Mesenchymal stem cell (in vitro differentiated cells and primary cell): ENCODE data around the gene INSYN1.
"Not testable (repeated sequence)": the region's sequence is repeated elsewhere in the genome, so short reads cannot be mapped to it uniquely, and the experiment has no call there.

ENCODE experiments used
- DNase-seq: peaks from one replicate; pipeline ENCODE4 v3.0.0-alpha.2; 2013
- H2AFZ ChIP-seq: one replicate; pipeline ENCODE4 v1.6.1; 2013; ENCODE audit warnings: low read depth, mild to moderate bottlenecking, control low read depth, inconsistent platforms, low read length, moderate library complexity
- H2AK5ac ChIP-seq: 2 replicates; pipeline ENCODE4 v1.6.1; 2013; ENCODE audit warnings: low read length, moderate library complexity, mild to moderate bottlenecking, inconsistent platforms; ENCODE audit not compliant: severe bottlenecking
- H2BK120ac ChIP-seq: one replicate; pipeline ENCODE4 v1.6.1; 2013; ENCODE audit warnings: low read depth, mild to moderate bottlenecking, inconsistent platforms, low read length, moderate library complexity
- H2BK12ac ChIP-seq, 2 experiments: one replicate each; pipeline ENCODE4 v1.6.1; 2013; ENCODE audit warnings: inconsistent platforms in 2 of 2, low read length in 2 of 2, mild to moderate bottlenecking in 2 of 2, moderate library complexity in 2 of 2, control low read depth in 1 of 2
- H2BK15ac ChIP-seq: one replicate; pipeline ENCODE4 v1.6.1; 2013; ENCODE audit warnings: mild to moderate bottlenecking, low read depth, inconsistent platforms; ENCODE audit not compliant: poor library complexity, severe bottlenecking
- H2BK5ac ChIP-seq: 2 replicates; pipeline ENCODE4 v1.6.1; 2013; ENCODE audit warnings: low read depth, mild to moderate bottlenecking, low read length, control low read depth, inconsistent platforms; ENCODE audit not compliant: poor library complexity, severe bottlenecking
- H3K14ac ChIP-seq, 2 experiments: one replicate each; pipeline ENCODE4 v1.6.1; 2013; ENCODE audit warnings: inconsistent platforms in 2 of 2, low read length in 2 of 2, control low read depth in 1 of 2, mild to moderate bottlenecking in 1 of 2, moderate library complexity in 1 of 2
- H3K18ac ChIP-seq, 2 experiments: one replicate each; pipeline ENCODE4 v1.6.1; 2013; ENCODE audit warnings: inconsistent platforms in 2 of 2, low read length in 2 of 2, control low read depth in 1 of 2, low read depth in 1 of 2, mild to moderate bottlenecking in 1 of 2
- H3K23ac ChIP-seq, 2 experiments: one replicate each; pipeline ENCODE4 v1.6.1; 2013; ENCODE audit warnings: inconsistent platforms in 2 of 2, low read length in 2 of 2, mild to moderate bottlenecking in 2 of 2, moderate library complexity in 2 of 2, control low read depth in 1 of 2
- H3K27ac ChIP-seq: 2 replicates; pipeline ENCODE4 v1.5.1; 2013; ENCODE audit warnings: mild to moderate bottlenecking, moderate library complexity, low read length, control low read depth, inconsistent platforms; ENCODE audit not compliant: poor library complexity, severe bottlenecking
- H3K27me3 ChIP-seq, 2 experiments: 2 replicates each; pipeline versions ENCODE4 v1.6.1 to v1.7.0; 2013; ENCODE audit warnings: low read length in 2 of 2, mild to moderate bottlenecking in 2 of 2, moderate library complexity in 2 of 2, control low read depth in 1 of 2, inconsistent platforms in 1 of 2; ENCODE audit not compliant: control insufficient read depth in 1 of 2, insufficient read depth in 1 of 2
- H3K36me3 ChIP-seq, 2 experiments: 2 replicates each; pipeline versions ENCODE4 v1.6.1 to v1.7.0; 2013; ENCODE audit warnings: low read length in 2 of 2, control low read depth in 1 of 2, inconsistent platforms in 1 of 2, low read depth in 1 of 2, mild to moderate bottlenecking in 1 of 2; ENCODE audit not compliant: insufficient read depth in 2 of 2, control insufficient read depth in 1 of 2
- H3K4ac ChIP-seq, 2 experiments: one replicate each; pipeline ENCODE4 v1.6.1; 2013; ENCODE audit warnings: inconsistent platforms in 2 of 2, low read length in 2 of 2, mild to moderate bottlenecking in 2 of 2, moderate library complexity in 2 of 2, control low read depth in 1 of 2, low read depth in 1 of 2
- H3K4me1 ChIP-seq: 2 replicates; pipeline ENCODE4 v1.6.1; 2013; ENCODE audit warnings: low read depth, low read length, control low read depth; ENCODE audit not compliant: control insufficient read depth, insufficient read depth
- H3K4me2 ChIP-seq: 2 replicates; pipeline ENCODE4 v1.6.1; 2013; ENCODE audit warnings: low read length, mild to moderate bottlenecking, inconsistent platforms; ENCODE audit not compliant: poor library complexity, severe bottlenecking
- H3K4me3 ChIP-seq, 2 experiments: 2 replicates each; pipeline versions ENCODE4 v1.5.1 to v1.7.0; 2013; ENCODE audit warnings: low read length in 2 of 2, mild to moderate bottlenecking in 2 of 2, control low read depth in 1 of 2, low read depth in 1 of 2; ENCODE audit not compliant: insufficient read depth in 1 of 2
- H3K79me1 ChIP-seq: replicated peaks from 2 replicates; pipeline ENCODE4 v1.6.1; 2013; ENCODE audit warnings: mild to moderate bottlenecking, control low read depth, low read length, inconsistent platforms; ENCODE audit not compliant: poor library complexity, severe bottlenecking
- H3K9ac ChIP-seq: 2 replicates; pipeline ENCODE4 v1.7.0; 2013; ENCODE audit warnings: mild to moderate bottlenecking, low read length, moderate library complexity
- H3K9me3 ChIP-seq: 2 replicates; pipeline ENCODE4 v1.7.0; 2013; ENCODE audit warnings: mild to moderate bottlenecking, low read length; ENCODE audit not compliant: control insufficient read depth
- H4K8ac ChIP-seq: one replicate; pipeline ENCODE4 v1.6.1; 2013; ENCODE audit warnings: inconsistent platforms, mild to moderate bottlenecking, low read length, moderate library complexity
- H4K91ac ChIP-seq: one replicate; pipeline ENCODE4 v1.6.1; 2013; ENCODE audit warnings: mild to moderate bottlenecking, low read length, inconsistent platforms
- WGBS: methylation state at CpG from one replicate; pipeline ENCODE4 v1.1.7; 2013; ENCODE audit warnings: mixed read lengths; 5-methylcytosine and 5-hydroxymethylcytosine counted together

Gene INSYN1

DNA sequence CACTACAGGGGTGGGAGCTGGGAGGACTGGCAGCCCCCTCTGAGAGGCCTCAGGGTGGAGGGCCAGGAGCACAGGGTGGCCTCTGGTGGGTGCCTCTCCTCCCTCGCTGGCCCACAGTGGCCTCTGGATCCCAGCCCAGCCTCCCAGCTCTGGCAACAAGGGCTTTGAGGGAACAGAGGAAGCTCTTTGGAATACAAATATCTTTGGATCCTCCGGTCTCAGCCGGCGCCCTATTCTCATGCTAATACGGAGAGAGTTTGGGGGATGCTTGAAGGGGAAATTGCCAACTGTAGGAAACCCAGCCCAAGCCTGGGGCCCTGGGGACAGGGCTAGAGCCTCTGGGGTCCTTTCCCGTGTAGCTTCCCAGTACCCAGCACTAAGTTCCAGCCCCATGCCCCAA, 33.4 kb upstream of the INSYN1 start:
- no peak overlapping the region for H2BK120ac ChIP-seq
- H2BK12ac ChIP-seq = no peak overlapping the region
- no peak overlapping the region for H3K9ac ChIP-seq
- no peak overlapping the region for H2BK15ac ChIP-seq
- no peak overlapping the region for H3K4me2 ChIP-seq
- H2AK5ac ChIP-seq = no peak overlapping the region
- H3K27ac ChIP-seq = no peak overlapping the region
- peaks cover 23 to 35% of the 10 kb centered on the region in 2 experiments for H3K27me3 ChIP-seq
- no peak overlapping the region for H2BK5ac ChIP-seq
- no peak overlapping the region for H3K18ac ChIP-seq
- no peak overlapping the region for H3K14ac ChIP-seq
- no peak overlapping the region for H4K91ac ChIP-seq
- peaks cover 14% of the 10 kb centered on the region for H3K4me1 ChIP-seq
- no peak for DNase-seq
- H3K4me3 ChIP-seq = no peak overlapping the region
- no peak overlapping the region for H4K8ac ChIP-seq
- H3K23ac ChIP-seq = no peak overlapping the region
- no peaks in the 10 kb centered on the region for H3K9me3 ChIP-seq
- no peaks in the 10 kb centered on the region for H3K36me3 ChIP-seq
- no peak overlapping the region for H2AFZ ChIP-seq
- no peaks in the 10 kb centered on the region for H3K79me1 ChIP-seq
- WGBS = 61% methylated on average over 6 of the region's 6 CpGs
- no peak overlapping the region for H3K4ac ChIP-seq

- peaks cover 14 to 27% of the 10 kb centered on the region in 2 experiments for H3K27me3 ChIP-seq
- H3K4me1 ChIP-seq = peaks cover 14% of the 10 kb centered on the region
- not testable (repeated sequence) for H2AK5ac ChIP-seq, H2BK120ac ChIP-seq, DNase-seq, H3K27ac ChIP-seq, H4K91ac ChIP-seq, H3K36me3 ChIP-seq, H3K9ac ChIP-seq, H2BK12ac ChIP-seq, H3K14ac ChIP-seq, H3K23ac ChIP-seq, H3K9me3 ChIP-seq, H3K79me1 ChIP-seq, H4K8ac ChIP-seq, H2BK5ac ChIP-seq, H2BK15ac ChIP-seq, H2AFZ ChIP-seq, H3K4ac ChIP-seq, H3K18ac ChIP-seq, H3K4me2 ChIP-seq, H3K4me3 ChIP-seq
- WGBS = 77% methylated on average over 9 of the region's 12 CpGs
Observed at GRCh38 chr15:73785256-73786014, 32.3 kb upstream of the INSYN1 start.

DNA sequence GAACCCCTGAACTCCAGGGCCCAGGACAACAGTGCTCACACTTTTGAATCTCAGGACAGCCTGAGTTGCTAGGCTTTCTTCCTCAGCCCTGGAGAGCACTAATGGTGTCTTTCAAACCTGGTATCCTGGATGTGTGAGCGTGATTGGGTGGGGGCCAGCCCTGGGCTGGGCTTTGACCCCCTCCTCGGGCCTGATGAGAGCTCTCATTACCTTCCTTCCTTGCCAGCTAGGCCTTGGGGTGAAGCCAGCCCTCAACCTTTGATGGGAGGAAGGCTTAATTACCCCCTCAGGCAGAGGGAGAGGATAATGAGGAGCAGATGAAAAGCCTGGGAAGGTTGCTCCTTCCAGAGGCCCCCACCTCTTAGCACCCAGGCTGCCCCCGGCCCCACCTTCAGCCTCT, 31.1 kb upstream of the INSYN1 start:
- DNase-seq = no peak
- Histone ChIP-seq H3K36me3 (no peaks in the 10 kb centered on the region), H3K18ac (no peak overlapping the region), H3K14ac (no peak overlapping the region), H4K91ac (no peak overlapping the region), H3K27ac (no peak overlapping the region), H3K4me3 (no peak overlapping the region), H3K4ac (no peak overlapping the region), H2BK5ac (no peak overlapping the region), H3K9ac (no peak overlapping the region), H2BK12ac (no peak overlapping the region), H3K27me3 (peaks cover 8 to 19% of the 10 kb centered on the region in 2 experiments), H3K23ac (no peak overlapping the region), H3K4me1 (peaks cover 14% of the 10 kb centered on the region), H2BK120ac (no peak overlapping the region), H3K9me3 (no peaks in the 10 kb centered on the region), H3K4me2 (no peak overlapping the region), H2BK15ac (no peak overlapping the region), H3K79me1 (no peaks in the 10 kb centered on the region), H2AFZ (no peak overlapping the region), H2AK5ac (peak overlapping the region; percentile 24), H4K8ac (no peak overlapping the region)
- 78% methylated on average over 3 of the region's 3 CpGs for WGBS

DNA sequence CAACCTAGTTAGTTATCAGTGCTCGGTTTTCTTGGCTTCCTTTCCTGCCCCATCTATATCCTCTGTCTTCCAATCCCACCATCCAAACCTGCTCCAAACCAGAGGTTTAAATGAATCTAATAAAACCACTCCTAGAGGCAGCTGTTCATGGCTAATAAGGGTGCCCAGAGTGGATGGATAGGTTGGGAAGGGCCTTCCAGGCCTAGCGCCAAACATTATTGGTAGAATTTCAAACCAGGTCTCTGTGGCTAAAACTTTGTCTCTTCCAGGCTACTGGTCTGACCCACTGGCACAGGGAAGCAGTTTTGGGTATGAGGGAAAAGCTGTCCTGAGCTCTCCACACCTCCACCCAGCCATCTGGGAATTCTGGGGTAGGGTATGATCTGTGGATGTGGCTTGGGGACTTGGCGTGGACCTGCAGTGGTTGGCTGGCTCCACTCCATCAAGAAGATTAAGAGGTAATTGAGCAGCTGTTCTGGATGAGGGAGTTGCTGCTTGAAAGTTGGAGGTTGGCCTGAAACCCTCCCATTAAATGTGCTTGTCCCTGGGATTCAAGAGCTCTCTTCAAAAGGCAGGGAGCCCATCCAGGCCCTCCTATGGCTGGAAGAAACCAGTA, 29.3 kb upstream of the INSYN1 start:
- peaks cover 9 to 16% of the 10 kb centered on the region in 2 experiments for H3K27me3 ChIP-seq
- no peak overlapping the region for H2BK15ac ChIP-seq
- no peak overlapping the region for H2BK120ac ChIP-seq
- no peak overlapping the region for H3K9ac ChIP-seq
- no peaks in the 10 kb centered on the region for H3K9me3 ChIP-seq
- no peaks in the 10 kb centered on the region for H3K79me1 ChIP-seq
- H2BK12ac ChIP-seq = no peak overlapping the region
- 93% methylated on average over 3 of the region's 3 CpGs for WGBS
- no peak for DNase-seq
- no peak overlapping the region for H3K14ac ChIP-seq
- H2BK5ac ChIP-seq = no peak overlapping the region
- no peak overlapping the region for H4K8ac ChIP-seq
- no peak overlapping the region for H2AFZ ChIP-seq
- no peak overlapping the region for H3K27ac ChIP-seq
- no peak overlapping the region for H3K4ac ChIP-seq
- peaks cover 13% of the 10 kb centered on the region for H3K4me1 ChIP-seq
- H3K36me3 ChIP-seq = no peaks in the 10 kb centered on the region
- no peak overlapping the region for H4K91ac ChIP-seq
- no peak overlapping the region for H3K4me3 ChIP-seq
- H3K18ac ChIP-seq = no peak overlapping the region
- H3K23ac ChIP-seq = no peak overlapping the region
- H2AK5ac ChIP-seq = no peak overlapping the region
- no peak overlapping the region for H3K4me2 ChIP-seq
